BLaER1 (cell line): ENCODE data around the gene CNPY4.

Experiments used
- H3K27ac ChIP-seq: shearing (Covaris generic); formaldehyde crosslinking; 2 replicates; pipeline ENCODE4 v1.8.1; 2022
- H3K27me3 ChIP-seq: shearing (Covaris generic); formaldehyde crosslinking; 2 replicates; pipeline ENCODE4 v1.8.1; 2022
- H3K36me3 ChIP-seq: shearing (Covaris generic); formaldehyde crosslinking; 2 replicates; pipeline ENCODE4 v1.8.1; 2022
- H3K4me1 ChIP-seq: shearing (Covaris generic); formaldehyde crosslinking; 2 replicates; pipeline ENCODE4 v1.8.1; 2022
- H3K4me2 ChIP-seq: shearing (Covaris generic); formaldehyde crosslinking; 2 replicates; pipeline ENCODE4 v1.8.1; 2022
- H3K4me3 ChIP-seq: shearing (Covaris generic); formaldehyde crosslinking; 2 replicates; pipeline ENCODE4 v1.8.1; 2022
- H3K9ac ChIP-seq: shearing (Covaris generic); formaldehyde crosslinking; 2 replicates; pipeline ENCODE4 v1.8.1; 2022
- H3K9me3 ChIP-seq: shearing (Covaris generic); formaldehyde crosslinking; 2 replicates; pipeline ENCODE4 v1.8.1; 2022
- H4K20me1 ChIP-seq: shearing (Covaris generic); formaldehyde crosslinking; 2 replicates; pipeline ENCODE4 v1.8.1; 2022
- Cebpa-rat ChIP-seq: shearing (Covaris generic); IDR thresholded peaks from 2 replicates; pipeline ENCODE4 v1.8.1; 2022

Gene CNPY4

DNA sequence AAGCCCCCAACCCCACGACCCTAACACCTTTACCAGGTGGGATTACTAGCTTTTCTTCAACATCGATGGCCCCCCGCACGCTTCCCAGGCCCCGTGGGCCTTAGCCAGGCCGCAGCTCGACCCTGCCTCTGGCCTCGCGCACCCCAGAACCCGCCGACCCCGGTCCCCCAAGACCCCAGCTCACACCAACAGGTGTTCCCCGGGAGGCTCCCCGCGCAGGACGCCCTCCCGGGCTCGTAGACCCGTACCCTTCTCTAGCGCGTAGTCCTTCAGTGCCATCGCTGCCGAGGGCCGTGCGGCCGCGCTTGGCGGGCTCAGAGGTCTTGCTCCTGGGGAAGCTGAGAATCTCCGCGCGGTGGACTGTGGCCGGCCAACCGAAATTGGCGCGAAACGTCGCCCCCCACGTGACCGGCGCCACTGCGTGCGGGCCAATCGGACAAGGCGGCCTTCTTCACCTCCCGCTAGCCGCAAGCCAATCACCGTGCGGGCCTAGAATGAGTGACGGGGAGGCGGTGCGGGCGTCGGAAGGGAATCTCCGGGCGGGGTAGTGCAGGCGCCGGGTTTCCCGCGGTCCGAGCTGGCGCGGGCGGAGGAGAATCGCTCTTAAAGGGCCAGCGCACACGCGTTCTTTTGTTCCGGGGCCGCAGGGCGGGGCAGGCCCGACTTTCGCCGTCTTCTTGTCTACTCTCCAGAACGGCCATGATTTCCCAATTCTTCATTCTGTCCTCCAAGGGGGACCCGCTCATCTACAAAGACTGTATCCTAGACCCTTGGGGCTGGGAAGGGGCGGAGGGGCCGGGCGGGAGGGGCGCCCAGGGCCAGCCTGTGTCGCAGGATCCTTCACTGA is 18.2 kb upstream of the CNPY4 start, which contains the start of the genes AP4M1 and MCM7:
AP4M1 (plus strand) TSS at position 628 of the 847 bp plus-strand sequence; CDS start at position 700, 72 bp downstream.
MCM7 (minus strand) TSS at position 382 of the 847 bp plus-strand sequence; CDS start at position 279, 103 bp downstream.
- H3K9ac ChIP-seq, result peak within 1 kb of the TSS; percentile 99
- peak within 1 kb of the TSS; percentile 91 for H3K4me3 ChIP-seq
- H3K4me1 ChIP-seq, result peaks cover 56% of the 10 kb centered on the region
- peaks cover 40% of the 10 kb centered on the region for H4K20me1 ChIP-seq
- H3K27me3 ChIP-seq, result no peaks in the 10 kb centered on the region
- no peak for TF ChIP-seq Cebpa-rat
- H3K9me3 ChIP-seq, result no peaks in the 10 kb centered on the region
- H3K4me2 ChIP-seq, result peak within 1 kb of the TSS; percentile 87
- H3K27ac ChIP-seq, result peak within 1 kb of the TSS; percentile 99
- peaks cover 74% of the 10 kb centered on the region for H3K36me3 ChIP-seq

DNA sequence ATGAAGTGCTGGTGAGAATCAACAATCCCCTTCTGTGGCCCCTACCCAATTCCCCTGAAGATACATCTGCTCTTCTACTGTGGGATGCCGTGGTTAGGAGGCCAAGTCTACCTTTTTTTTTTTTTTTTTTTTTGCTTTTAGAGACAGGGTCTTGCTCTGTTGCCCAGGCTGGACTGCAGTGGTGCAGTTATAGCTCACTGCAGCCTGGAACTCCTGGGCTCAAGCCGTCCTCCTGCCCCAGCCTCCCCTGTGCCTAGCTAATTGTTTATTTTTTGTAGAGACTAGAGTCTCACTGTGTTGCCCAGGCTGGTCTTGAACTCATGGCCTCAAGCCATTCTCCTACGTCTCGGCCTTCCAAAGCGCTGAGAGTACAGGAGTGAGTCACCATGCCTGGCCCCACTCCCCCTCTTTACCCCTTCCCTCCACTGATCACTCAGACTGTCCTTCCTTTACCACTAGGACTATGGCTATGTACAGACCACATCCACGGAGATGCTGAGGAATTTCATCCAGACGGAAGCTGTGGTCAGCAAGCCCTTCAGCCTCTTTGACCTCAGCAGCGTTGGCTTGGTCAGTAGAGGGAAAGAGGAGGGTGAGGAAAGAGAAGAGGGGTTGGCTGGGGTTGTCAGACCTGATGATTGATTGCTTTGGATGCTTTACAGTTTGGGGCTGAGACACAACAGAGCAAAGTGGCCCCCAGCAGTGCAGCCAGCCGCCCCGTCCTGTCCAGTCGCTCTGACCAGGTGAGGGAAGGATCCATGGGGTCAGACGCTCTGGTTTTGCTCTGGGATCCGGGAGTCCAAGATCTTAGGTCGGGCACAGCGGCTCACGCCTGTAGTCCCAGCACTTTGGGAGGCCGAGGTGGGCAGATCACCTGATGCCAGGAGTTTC is 16.2 kb upstream of the CNPY4 start:
- H3K27ac ChIP-seq, result peak overlapping the region; percentile 99; the same call in 1 of the 2 replicates
- no peaks in the 10 kb centered on the region for H3K27me3 ChIP-seq
- H3K4me3 ChIP-seq, result 0 out of 2 replicates have a peak overlapping the region, but pooled peaks have one; percentile 91
- H4K20me1 ChIP-seq, result peaks cover 20% of the 10 kb centered on the region
- no peaks in the 10 kb centered on the region for H3K9me3 ChIP-seq
- H3K9ac ChIP-seq, result peak overlapping the region; percentile 99
- peaks cover 74% of the 10 kb centered on the region for H3K36me3 ChIP-seq
- no peak for TF ChIP-seq Cebpa-rat
- peak overlapping the region; percentile 87 for H3K4me2 ChIP-seq
- H3K4me1 ChIP-seq, result peaks cover 46% of the 10 kb centered on the region

- Histone ChIP-seq H3K27me3 (no peaks in the 10 kb centered on the region), H3K9ac (no peak overlapping the region), H3K4me2 (no peak overlapping the region), H3K36me3 (peaks cover 79% of the 10 kb centered on the region), H4K20me1 (no peaks in the 10 kb centered on the region), H3K4me3 (no peak overlapping the region), H3K9me3 (no peaks in the 10 kb centered on the region), H3K27ac (no peak overlapping the region), H3K4me1 (peaks cover 29% of the 10 kb centered on the region)
- TF ChIP-seq Cebpa-rat, result no peak
Observed at GRCh38 chr7:100105534-100105933, 13.9 kb upstream of the CNPY4 start.

- H3K4me3 ChIP-seq, result no peak overlapping the region
- H3K4me1 ChIP-seq, result peaks cover 36% of the 10 kb centered on the region
- H3K27me3 ChIP-seq, result no peaks in the 10 kb centered on the region
- no peaks in the 10 kb centered on the region for H4K20me1 ChIP-seq
- H3K4me2 ChIP-seq, result no peak overlapping the region
- TF ChIP-seq Cebpa-rat, result no peak
- peaks cover 90% of the 10 kb centered on the region for H3K36me3 ChIP-seq
- H3K27ac ChIP-seq, result no peak overlapping the region
- H3K9me3 ChIP-seq, result no peaks in the 10 kb centered on the region
- no peak overlapping the region for H3K9ac ChIP-seq
Observed at GRCh38 chr7:100106633-100107032, 12.8 kb upstream of the CNPY4 start.

DNA sequence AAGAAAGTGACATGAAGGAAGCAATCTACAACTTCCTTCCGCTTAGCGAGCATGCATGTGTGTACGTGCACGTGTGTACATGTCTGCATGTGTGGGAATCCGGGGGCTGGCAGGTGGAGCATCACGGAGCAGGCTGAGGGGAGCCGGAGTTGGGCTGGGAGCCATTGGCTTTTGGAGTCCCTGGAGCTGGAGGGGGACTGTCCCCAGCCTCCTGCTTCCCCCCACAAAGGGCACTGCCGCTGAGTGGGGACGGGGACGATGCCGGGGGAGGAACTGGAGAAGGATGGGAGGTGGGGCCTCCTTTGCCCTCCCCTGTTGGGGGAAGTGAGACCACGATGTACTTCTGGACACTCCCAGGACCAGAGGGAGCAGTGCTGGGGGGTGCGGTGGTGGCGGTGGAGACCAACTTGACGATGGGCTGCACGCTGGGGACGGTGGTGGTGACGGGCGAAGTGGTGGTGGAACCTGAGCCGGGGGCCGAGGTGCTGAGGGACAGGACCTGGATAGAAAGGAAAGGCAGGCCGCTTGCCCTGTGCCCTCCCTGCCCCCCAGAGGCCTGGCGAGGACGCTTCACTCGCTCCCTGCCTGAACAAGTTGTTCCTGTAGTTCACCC is 12.2 kb upstream of the CNPY4 start:
- Histone ChIP-seq H3K4me2 (no peak overlapping the region), H3K9me3 (no peaks in the 10 kb centered on the region), H4K20me1 (no peaks in the 10 kb centered on the region), H3K9ac (no peak overlapping the region), H3K4me1 (peaks cover 40% of the 10 kb centered on the region), H3K4me3 (no peak overlapping the region), H3K36me3 (peaks cover 96% of the 10 kb centered on the region), H3K27ac (no peak overlapping the region), H3K27me3 (no peaks in the 10 kb centered on the region)
- no peak for TF ChIP-seq Cebpa-rat

GRCh38 chr7:100107890-100108289 is 11.5 kb upstream of the CNPY4 start:
- no peak overlapping the region for H3K4me3 ChIP-seq
- peaks cover 100% of the 10 kb centered on the region for H3K36me3 ChIP-seq
- peaks cover 39% of the 10 kb centered on the region for H3K4me1 ChIP-seq
- no peak for TF ChIP-seq Cebpa-rat
- H4K20me1 ChIP-seq, result no peaks in the 10 kb centered on the region
- H3K9me3 ChIP-seq, result no peaks in the 10 kb centered on the region
- no peak overlapping the region for H3K27ac ChIP-seq
- no peak overlapping the region for H3K9ac ChIP-seq
- H3K4me2 ChIP-seq, result no peak overlapping the region
- no peaks in the 10 kb centered on the region for H3K27me3 ChIP-seq

DNA sequence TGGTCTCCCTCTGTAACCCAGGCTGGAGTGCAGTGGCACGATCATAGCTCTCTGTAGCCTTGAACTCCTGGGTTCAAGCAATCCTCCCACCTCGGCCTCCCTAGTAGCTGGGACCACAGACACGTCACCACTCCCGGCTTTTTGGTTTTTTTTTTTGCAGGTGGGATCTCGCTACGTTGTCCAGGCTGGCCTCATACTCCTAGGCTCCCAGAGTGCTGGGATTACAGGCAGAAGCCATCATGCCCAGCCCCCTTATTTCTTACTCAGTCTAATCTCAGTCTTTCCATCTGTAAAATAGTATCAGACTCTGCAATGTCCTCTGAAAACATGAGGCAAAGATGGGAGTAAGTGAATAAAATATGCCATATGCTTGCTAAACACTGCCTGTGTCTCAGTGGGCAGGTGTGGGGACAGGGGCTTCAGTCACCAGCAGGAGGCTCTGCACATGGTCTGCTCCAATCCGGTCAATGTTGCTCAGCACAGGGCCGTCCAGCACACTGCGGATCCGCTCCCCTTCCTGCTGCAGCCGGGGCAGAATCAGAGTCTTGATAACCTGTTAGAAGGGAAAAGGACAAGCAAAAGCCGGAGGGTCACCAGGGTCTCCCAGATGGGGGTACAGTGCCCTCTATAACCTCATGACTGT is 9.8 kb upstream of the CNPY4 start:
- no peaks in the 10 kb centered on the region for H3K27me3 ChIP-seq
- TF ChIP-seq Cebpa-rat, result no peak
- H3K36me3 ChIP-seq, result peaks cover 99% of the 10 kb centered on the region

GRCh38 chr7:100111156-100111555 is 8.3 kb upstream of the CNPY4 start:
- H3K4me1 ChIP-seq, result peaks cover 18% of the 10 kb centered on the region
- no peaks in the 10 kb centered on the region for H3K27me3 ChIP-seq
- peak overlapping the region; percentile 48; the same call in 1 of the 2 replicates for H3K9ac ChIP-seq
- H4K20me1 ChIP-seq, result no peaks in the 10 kb centered on the region
- H3K36me3 ChIP-seq, result peaks cover 96% of the 10 kb centered on the region
- H3K27ac ChIP-seq, result peak overlapping the region; percentile 56
- no peak overlapping the region for H3K4me3 ChIP-seq
- TF ChIP-seq Cebpa-rat, result no peak
- no peaks in the 10 kb centered on the region for H3K9me3 ChIP-seq
- H3K4me2 ChIP-seq, result peak overlapping the region; percentile 75

More for the DNA sequence above, 9.8 kb upstream of the CNPY4 start:
- no peaks in the 10 kb centered on the region for H4K20me1 ChIP-seq
- H3K27ac ChIP-seq, result no peak overlapping the region
- H3K9me3 ChIP-seq, result no peaks in the 10 kb centered on the region
- H3K4me1 ChIP-seq, result peaks cover 21% of the 10 kb centered on the region
- H3K4me2 ChIP-seq, result no peak overlapping the region
- no peak overlapping the region for H3K9ac ChIP-seq
- H3K4me3 ChIP-seq, result no peak overlapping the region

- Histone ChIP-seq H4K20me1 (no peaks in the 10 kb centered on the region), H3K27me3 (no peaks in the 10 kb centered on the region), H3K9ac (peak overlapping the region; percentile 48; the same call in 1 of the 2 replicates), H3K9me3 (no peaks in the 10 kb centered on the region), H3K4me3 (no peak overlapping the region), H3K4me2 (peak overlapping the region; percentile 75), H3K4me1 (peaks cover 18% of the 10 kb centered on the region), H3K36me3 (peaks cover 91% of the 10 kb centered on the region), H3K27ac (peak overlapping the region; percentile 56)
- TF ChIP-seq Cebpa-rat, result no peak
Observed at GRCh38 chr7:100111914-100112313, 7.5 kb upstream of the CNPY4 start.
